HCT116 (cell line): Measurements from ENCODE around the gene PIAS2.

ENCODE experiments used
- CEBPB ChIP-seq: IDR thresholded peaks from 2 replicates; pipeline ENCODE4 v1.6.1; 2012; ENCODE audit warnings: low read depth
- EZH2phosphoT487 ChIP-seq: fragments of 200-600 bp; IDR thresholded peaks from 2 replicates; pipeline ENCODE4 v1.6.1; 2018; ENCODE audit warnings: antibody characterized with exemption, borderline replicate concordance
- POLR2A ChIP-seq: IDR thresholded peaks from 2 replicates; pipeline ENCODE4 v1.7.0; 2011; ENCODE audit warnings: borderline replicate concordance; ENCODE audit not compliant: insufficient read depth, insufficient read length; ENCODE audit errors: extremely low read depth
- POLR2AphosphoS5 ChIP-seq: IDR thresholded peaks from 2 replicates; pipeline ENCODE4 v1.6.1; 2011; ENCODE audit warnings: mild to moderate bottlenecking, low read depth, low read length, moderate library complexity
- SIN3A ChIP-seq: IDR thresholded peaks from 2 replicates; pipeline ENCODE4 v1.6.1; 2012; ENCODE audit warnings: low read depth
- TCF7L2 ChIP-seq: IDR thresholded peaks from 2 replicates; pipeline ENCODE4 v1.7.0; 2011; ENCODE audit warnings: borderline replicate concordance, inconsistent platforms; ENCODE audit not compliant: insufficient read depth, insufficient read length; ENCODE audit errors: extremely low read depth
- YY1 ChIP-seq: IDR thresholded peaks from 2 replicates; pipeline ENCODE4 v1.6.1; 2011; ENCODE audit warnings: low read length, low read depth, moderate library complexity, mild to moderate bottlenecking; ENCODE audit not compliant: insufficient replicate concordance; ENCODE audit errors: extremely low read depth
- TF ChIP-seq, protein P1 (sequence below), 3 experiments: fragments of 200-600 bp in 1 of 3; sonication (generic) in 1 of 3; IDR thresholded peaks in 2 of 3; conservative IDR thresholded peaks in 1 of 3; 2 replicates each; pipeline ENCODE4 v1.5.1; 2012 to 2017; ENCODE audit warnings: low read depth in 2 of 3, low read length in 2 of 3, antibody characterized with exemption in 1 of 3, borderline replicate concordance in 1 of 3, control low read depth in 1 of 3, mild to moderate bottlenecking in 1 of 3, mixed read lengths in 1 of 3, mixed run types in 1 of 3, moderate library complexity in 1 of 3; ENCODE audit not compliant: insufficient read depth in 1 of 3
- TF ChIP-seq, protein P2 (sequence below): IDR thresholded peaks from 2 replicates; pipeline ENCODE4 v1.6.1; 2012; ENCODE audit warnings: low read depth

DNA sequence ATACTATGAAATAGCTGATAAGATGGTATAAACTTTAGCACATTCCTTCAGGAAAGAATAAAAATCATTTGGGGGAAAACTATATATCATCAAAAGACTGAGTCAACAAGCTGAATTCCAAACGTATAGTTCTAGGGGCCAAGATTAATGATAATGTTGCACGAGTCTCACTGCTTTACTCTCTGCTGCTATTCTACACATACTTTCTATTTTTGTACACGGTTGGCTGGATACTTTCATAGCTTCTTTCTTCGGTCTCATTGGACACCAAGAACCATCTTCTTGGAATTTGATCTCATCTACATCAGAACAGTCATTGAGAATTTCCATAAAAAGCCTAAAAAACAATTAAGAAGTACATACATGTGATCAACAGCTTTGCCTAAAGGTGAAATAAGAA is 87.8 kb downstream of the PIAS2 start:
- TF ChIP-seq SIN3A, result no peak
- no peak for TF ChIP-seq YY1
- TF ChIP-seq, protein P1, sequence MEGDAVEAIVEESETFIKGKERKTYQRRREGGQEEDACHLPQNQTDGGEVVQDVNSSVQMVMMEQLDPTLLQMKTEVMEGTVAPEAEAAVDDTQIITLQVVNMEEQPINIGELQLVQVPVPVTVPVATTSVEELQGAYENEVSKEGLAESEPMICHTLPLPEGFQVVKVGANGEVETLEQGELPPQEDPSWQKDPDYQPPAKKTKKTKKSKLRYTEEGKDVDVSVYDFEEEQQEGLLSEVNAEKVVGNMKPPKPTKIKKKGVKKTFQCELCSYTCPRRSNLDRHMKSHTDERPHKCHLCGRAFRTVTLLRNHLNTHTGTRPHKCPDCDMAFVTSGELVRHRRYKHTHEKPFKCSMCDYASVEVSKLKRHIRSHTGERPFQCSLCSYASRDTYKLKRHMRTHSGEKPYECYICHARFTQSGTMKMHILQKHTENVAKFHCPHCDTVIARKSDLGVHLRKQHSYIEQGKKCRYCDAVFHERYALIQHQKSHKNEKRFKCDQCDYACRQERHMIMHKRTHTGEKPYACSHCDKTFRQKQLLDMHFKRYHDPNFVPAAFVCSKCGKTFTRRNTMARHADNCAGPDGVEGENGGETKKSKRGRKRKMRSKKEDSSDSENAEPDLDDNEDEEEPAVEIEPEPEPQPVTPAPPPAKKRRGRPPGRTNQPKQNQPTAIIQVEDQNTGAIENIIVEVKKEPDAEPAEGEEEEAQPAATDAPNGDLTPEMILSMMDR (IDR thresholded peaks at IDR 0.05 in 2 of 3, conservative IDR thresholded peaks at IDR 0.05 in 1 of 3; ENCODE audit: borderline replicate concordance in 1 of 3, insufficient read depth in 1 of 3, low read depth in 2 of 3, low read length in 2 of 3), result no peak
- TF ChIP-seq POLR2AphosphoS5, result no peak
- TF ChIP-seq TCF7L2, result no peak
- TF ChIP-seq, protein P2, sequence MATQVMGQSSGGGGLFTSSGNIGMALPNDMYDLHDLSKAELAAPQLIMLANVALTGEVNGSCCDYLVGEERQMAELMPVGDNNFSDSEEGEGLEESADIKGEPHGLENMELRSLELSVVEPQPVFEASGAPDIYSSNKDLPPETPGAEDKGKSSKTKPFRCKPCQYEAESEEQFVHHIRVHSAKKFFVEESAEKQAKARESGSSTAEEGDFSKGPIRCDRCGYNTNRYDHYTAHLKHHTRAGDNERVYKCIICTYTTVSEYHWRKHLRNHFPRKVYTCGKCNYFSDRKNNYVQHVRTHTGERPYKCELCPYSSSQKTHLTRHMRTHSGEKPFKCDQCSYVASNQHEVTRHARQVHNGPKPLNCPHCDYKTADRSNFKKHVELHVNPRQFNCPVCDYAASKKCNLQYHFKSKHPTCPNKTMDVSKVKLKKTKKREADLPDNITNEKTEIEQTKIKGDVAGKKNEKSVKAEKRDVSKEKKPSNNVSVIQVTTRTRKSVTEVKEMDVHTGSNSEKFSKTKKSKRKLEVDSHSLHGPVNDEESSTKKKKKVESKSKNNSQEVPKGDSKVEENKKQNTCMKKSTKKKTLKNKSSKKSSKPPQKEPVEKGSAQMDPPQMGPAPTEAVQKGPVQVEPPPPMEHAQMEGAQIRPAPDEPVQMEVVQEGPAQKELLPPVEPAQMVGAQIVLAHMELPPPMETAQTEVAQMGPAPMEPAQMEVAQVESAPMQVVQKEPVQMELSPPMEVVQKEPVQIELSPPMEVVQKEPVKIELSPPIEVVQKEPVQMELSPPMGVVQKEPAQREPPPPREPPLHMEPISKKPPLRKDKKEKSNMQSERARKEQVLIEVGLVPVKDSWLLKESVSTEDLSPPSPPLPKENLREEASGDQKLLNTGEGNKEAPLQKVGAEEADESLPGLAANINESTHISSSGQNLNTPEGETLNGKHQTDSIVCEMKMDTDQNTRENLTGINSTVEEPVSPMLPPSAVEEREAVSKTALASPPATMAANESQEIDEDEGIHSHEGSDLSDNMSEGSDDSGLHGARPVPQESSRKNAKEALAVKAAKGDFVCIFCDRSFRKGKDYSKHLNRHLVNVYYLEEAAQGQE, result no peak
- no peak for TF ChIP-seq POLR2A
- no peak for TF ChIP-seq EZH2phosphoT487
- TF ChIP-seq CEBPB, result no peak
